HG03442 (cell line): Measurements from ENCODE around the gene CYTH4.

Source experiments
- ATAC-seq: cut with Tn5 transposase; IDR thresholded peaks from one replicate; pipeline ENCODE4 v1.9.1; 2021; ENCODE audit warnings: mild to moderate bottlenecking, moderate library complexity; ENCODE audit not compliant: unreplicated experiment

Gene CYTH4

GRCh38 chr22:37285937-37286336 is 3.6 kb downstream of the CYTH4 start:
- ATAC-seq, result no peak

GRCh38 chr22:37287550-37287951 is 5.2 kb downstream of the CYTH4 start:
- ATAC-seq, result no peak

- ATAC-seq, result no peak
Measured at GRCh38 chr22:37288521-37288920, 6.2 kb downstream of the CYTH4 start.

GRCh38 chr22:37289156-37289735 is 6.9 kb downstream of the CYTH4 start:
- no peak for ATAC-seq

GRCh38 chr22:37290737-37291136 is 8.4 kb downstream of the CYTH4 start:
- ATAC-seq, result no peak

GRCh38 chr22:37291559-37292298 is 9.4 kb downstream of the CYTH4 start:
- ATAC-seq, result no peak

GRCh38 chr22:37292641-37293040 is 10.3 kb downstream of the CYTH4 start:
- no peak for ATAC-seq

- no peak for ATAC-seq
Measured at GRCh38 chr22:37293172-37293571, 10.9 kb downstream of the CYTH4 start.

GRCh38 chr22:37294747-37295146 is 12.4 kb downstream of the CYTH4 start:
- no peak for ATAC-seq

- ATAC-seq, result no peak
Measured at GRCh38 chr22:37295213-37295886, 13.0 kb downstream of the CYTH4 start.

GRCh38 chr22:37295946-37296345 is 13.6 kb downstream of the CYTH4 start:
- ATAC-seq, result no peak

- ATAC-seq, result no peak
Measured at GRCh38 chr22:37298748-37299495, 16.6 kb downstream of the CYTH4 start.

GRCh38 chr22:37299969-37300509 is 17.7 kb downstream of the CYTH4 start:
- no peak for ATAC-seq

GRCh38 chr22:37300551-37301017 is 18.3 kb downstream of the CYTH4 start:
- ATAC-seq, result no peak

- ATAC-seq, result no peak
Measured at GRCh38 chr22:37301144-37301830, 19.0 kb downstream of the CYTH4 start.

GRCh38 chr22:37302674-37303555 is 20.6 kb downstream of the CYTH4 start:
- ATAC-seq, result no peak

- ATAC-seq, result no peak
Measured at GRCh38 chr22:37303821-37304274, 21.5 kb downstream of the CYTH4 start.

GRCh38 chr22:37304595-37305343 is 22.5 kb downstream of the CYTH4 start:
- ATAC-seq, result no peak

- ATAC-seq, result no peak
Measured at GRCh38 chr22:37305887-37306286, 23.6 kb downstream of the CYTH4 start.
